T-helper 2 cell treated with Interferon-gamma antibody and Interleukin-4, amounts not matched to agents 5 μg/mL and 100 μg/mL, for 36 hours (primary cell): ENCODE measurements around the gene NUP155.
A peak's percentile ranks its signal among the peaks of the same experiment; 100 is the strongest.

ENCODE experiments used
- DNase-seq: peaks from one replicate; pipeline ENCODE4 v3.0.0; 2021; ENCODE audit warnings: low spot score
- H3K27ac Mint-ChIP-seq: one replicate; pipeline ENCODE4 v1.8.0; 2021; ENCODE audit warnings: mild to moderate bottlenecking, mixed read lengths
- H3K27me3 Mint-ChIP-seq: one replicate; pipeline ENCODE4 v1.8.0; 2021; ENCODE audit warnings: low read depth, mixed read lengths
- H3K36me3 Mint-ChIP-seq: one replicate; pipeline ENCODE4 v1.8.0; 2021; ENCODE audit warnings: low read depth, mixed read lengths
- H3K4me1 Mint-ChIP-seq: one replicate; pipeline ENCODE4 v1.8.0; 2021; ENCODE audit warnings: low read depth, mixed read lengths
- H3K4me3 Mint-ChIP-seq: one replicate; pipeline ENCODE4 v1.8.0; 2022; ENCODE audit warnings: mild to moderate bottlenecking, moderate library complexity, mixed read lengths
- H3K9me3 Mint-ChIP-seq: one replicate; pipeline ENCODE4 v1.8.0; 2021; ENCODE audit warnings: mixed read lengths

Gene NUP155

DNA sequence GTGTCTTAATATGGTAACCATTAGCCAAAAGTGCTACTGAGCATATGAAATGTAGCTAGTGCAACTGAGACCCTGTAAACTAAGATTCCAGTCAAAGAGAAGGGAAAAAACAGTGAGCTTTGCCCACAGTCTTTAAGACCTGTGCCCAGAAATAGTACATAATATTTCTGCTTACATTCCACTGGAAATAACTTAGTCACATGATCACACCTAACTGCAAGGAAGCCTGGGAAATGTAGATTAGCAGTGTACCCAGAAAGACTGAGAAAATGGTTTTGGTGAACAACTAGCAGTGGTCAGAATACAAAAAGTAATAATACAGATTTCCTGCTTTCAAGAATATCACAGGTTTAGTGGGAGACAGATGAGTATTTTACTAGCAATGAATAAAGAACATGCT, 119.2 kb downstream of the NUP155 start:
- no peak for DNase-seq
- Mint-ChIP-seq H3K4me3 (no peak overlapping the region), H3K9me3 (peaks cover 7% of the 10 kb centered on the region), H3K27ac (no peak overlapping the region), H3K4me1 (peaks cover 12% of the 10 kb centered on the region), H3K36me3 (no peaks in the 10 kb centered on the region), H3K27me3 (no peaks in the 10 kb centered on the region)

DNA sequence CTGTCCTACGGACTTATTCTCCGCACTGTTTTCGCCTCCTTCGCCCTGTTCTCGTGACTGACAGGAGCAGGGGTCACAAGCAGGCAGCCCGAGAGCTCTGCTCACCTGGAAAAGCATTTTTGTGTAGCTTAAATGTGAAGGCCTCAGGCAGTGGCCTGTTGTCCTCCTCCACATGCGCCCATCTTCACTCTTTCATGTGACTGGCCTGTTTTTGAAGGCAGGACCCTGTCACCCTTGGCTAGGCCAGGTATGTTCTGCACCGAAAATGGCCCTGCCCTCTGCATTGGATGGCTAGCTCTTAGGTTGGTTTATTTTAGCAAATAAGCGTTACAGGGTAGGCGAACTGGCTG, 121.1 kb downstream of the NUP155 start:
- no peak for DNase-seq
- Mint-ChIP-seq H3K4me3 (peak overlapping the region; percentile 88), H3K27ac (peak overlapping the region; percentile 79), H3K4me1 (peaks cover 12% of the 10 kb centered on the region), H3K9me3 (peaks cover 6% of the 10 kb centered on the region), H3K27me3 (no peaks in the 10 kb centered on the region), H3K36me3 (no peaks in the 10 kb centered on the region)

DNA sequence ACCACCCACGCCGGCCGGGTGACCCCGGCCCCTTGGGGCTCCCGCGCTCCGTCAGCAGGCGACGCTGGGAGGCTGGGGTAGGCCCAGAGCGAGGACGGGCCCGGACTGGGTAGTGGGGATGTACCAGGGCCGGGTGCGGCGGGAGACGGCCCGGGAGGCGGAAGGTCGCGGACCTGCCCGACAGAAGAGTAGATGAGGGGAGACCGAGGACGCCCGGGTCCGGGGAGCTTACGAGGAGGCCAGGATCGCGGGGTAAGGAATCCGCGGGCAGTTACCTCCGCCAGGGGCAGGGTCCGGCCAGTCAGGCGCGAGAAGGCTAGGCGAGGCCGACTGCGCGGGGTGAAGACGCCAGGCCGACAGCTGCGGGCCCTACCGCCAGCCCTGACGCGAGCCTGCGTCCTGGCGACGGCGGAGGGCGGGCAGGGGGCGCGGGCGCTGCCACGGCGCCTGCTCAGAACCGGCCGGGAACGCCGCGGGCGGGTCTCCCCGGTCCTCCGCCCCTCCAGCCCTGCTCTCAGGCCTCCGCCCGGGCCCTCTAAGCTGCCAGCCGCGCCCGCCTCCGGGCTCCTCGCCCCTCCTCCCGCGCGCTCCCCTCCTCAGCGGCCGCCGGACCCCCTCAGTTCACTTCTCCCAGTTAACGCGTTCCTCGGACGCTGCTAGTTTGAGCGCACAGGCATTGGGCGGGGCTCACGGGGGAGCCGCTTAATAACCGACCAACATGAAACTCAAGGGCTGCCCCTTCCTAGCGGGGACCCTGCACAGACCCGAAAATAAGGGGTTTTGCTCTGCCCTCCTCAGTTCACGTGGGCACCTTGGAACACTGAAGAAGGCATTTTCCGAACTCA, 121.7 kb downstream of the NUP155 start, which contains the start of gene CPLANE1:
CPLANE1 (minus strand) TSS at position 407 of the 845 bp plus-strand sequence. CDS start 1,678 bp downstream, outside the sequence.
- Mint-ChIP-seq H3K27me3 (no peaks in the 10 kb centered on the region), H3K9me3 (peaks cover under 1% of the 10 kb centered on the region), H3K27ac (peak within 1 kb of the TSS; percentile 79), H3K4me3 (peak within 1 kb of the TSS; percentile 88), H3K4me1 (peaks cover 12% of the 10 kb centered on the region), H3K36me3 (no peaks in the 10 kb centered on the region)
- peak; percentile 68 for DNase-seq

DNA sequence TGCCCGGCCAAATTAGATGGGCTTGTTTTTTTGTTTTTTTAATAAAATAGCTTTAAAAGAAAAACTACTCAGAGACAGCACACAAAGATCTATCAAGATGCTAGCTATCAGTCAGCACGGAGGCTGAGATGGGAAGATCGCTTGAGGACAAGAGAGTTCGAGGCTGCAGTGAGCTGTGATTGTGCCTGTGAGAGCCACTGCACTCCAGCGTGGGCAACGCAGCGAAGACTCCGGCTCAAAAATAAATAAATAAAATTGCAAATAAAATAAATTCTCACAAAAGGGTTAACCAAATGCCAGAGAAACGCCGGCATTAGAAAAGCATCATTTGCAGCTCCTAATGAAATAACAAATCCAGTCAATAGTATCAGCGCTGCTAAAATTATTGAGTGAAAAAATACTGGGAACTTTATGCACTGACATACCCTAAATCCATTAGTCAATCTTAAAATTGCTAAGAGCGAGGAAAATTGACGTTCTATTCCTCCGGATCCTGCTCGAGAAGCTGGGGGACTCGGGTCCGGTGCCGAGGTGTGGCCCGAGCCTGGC, 122.4 kb downstream of the NUP155 start:
- Mint-ChIP-seq H3K27me3 (no peaks in the 10 kb centered on the region), H3K9me3 (no peaks in the 10 kb centered on the region), H3K4me3 (peak overlapping the region; percentile 71), H3K4me1 (peaks cover 12% of the 10 kb centered on the region), H3K36me3 (no peaks in the 10 kb centered on the region), H3K27ac (peak overlapping the region; percentile 41)
- no peak for DNase-seq

DNA sequence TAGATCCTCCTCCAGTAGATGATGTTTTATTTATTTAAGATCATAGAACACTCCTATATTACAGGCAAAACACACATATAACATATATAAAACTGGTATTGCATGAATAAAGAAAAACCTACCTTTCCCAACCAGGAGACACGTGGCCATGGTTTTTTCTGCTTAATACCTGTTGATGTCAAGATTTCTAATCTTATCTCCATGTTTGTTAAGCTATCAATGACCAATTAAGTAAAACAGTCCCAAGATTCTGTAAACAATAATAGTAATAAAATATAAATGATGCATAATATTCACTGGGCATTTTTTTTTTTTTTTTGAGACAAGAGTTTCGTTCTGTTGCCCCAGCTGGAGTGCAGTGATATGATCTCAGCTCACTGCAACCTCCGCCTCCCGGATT, 123.4 kb downstream of the NUP155 start:
- Mint-ChIP-seq H3K27ac (no peak overlapping the region), H3K27me3 (no peaks in the 10 kb centered on the region), H3K9me3 (no peaks in the 10 kb centered on the region), H3K4me3 (peak overlapping the region; percentile 38), H3K4me1 (peaks cover 12% of the 10 kb centered on the region), H3K36me3 (no peaks in the 10 kb centered on the region)
- DNase-seq, result no peak

DNA sequence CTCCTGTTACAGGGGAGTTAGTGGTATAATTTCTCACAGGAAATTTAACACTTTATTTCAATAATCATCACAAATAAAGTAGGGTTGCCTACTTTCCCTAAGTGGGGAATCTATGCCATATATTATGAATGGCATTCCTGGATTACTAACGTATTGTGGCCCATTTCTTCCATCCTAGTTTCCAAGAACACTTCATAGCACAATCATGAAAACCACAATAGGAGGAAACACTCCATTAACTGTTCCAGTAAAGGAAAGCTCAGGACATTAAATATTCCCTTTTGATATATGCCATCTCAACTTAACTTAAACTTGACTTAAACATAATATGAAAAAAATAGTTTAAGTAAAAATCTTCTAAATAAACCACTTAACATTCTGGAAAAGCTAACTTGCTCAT, 123.9 kb downstream of the NUP155 start:
- no peak overlapping the region for H3K27ac Mint-ChIP-seq

More for the DNA sequence above, 123.9 kb downstream of the NUP155 start:
- H3K27me3 Mint-ChIP-seq, result no peaks in the 10 kb centered on the region
- H3K9me3 Mint-ChIP-seq, result no peaks in the 10 kb centered on the region
- H3K4me3 Mint-ChIP-seq, result peak overlapping the region; percentile 5
- H3K4me1 Mint-ChIP-seq, result peaks cover 12% of the 10 kb centered on the region
- no peaks in the 10 kb centered on the region for H3K36me3 Mint-ChIP-seq
- no peak for DNase-seq
